ENCODE measurements around the gene RAB17. TPM values are rescaled to one million over a fixed set of nuclear protein-coding genes. Genes with fewer than 3 reads are reported as not detected.

RAB17 gene
- total and polyA plus RNA-seq, 2 of the 8 experiments (the other 6 are each of a cell fraction or from before 2014, with no cell fraction given): 42.6 to 83.4 TPM

GRCh38 chr2:237597196-237598145 lies 6.9 kb upstream of the RAB17 start:
- no peak for FAIRE-seq
- H3K79me1 ChIP-seq (ENCODE audit: low read depth, low read length): no peaks in the 10 kb centered on the region
- peak overlapping the region; percentile 94 for H4K91ac ChIP-seq (replicated peaks; ENCODE audit: insufficient read length, low read length)
- H3K4ac ChIP-seq (replicated peaks; ENCODE audit: insufficient read length, low read depth, low read length): peak overlapping the region; percentile 49
- H3K36me3 ChIP-seq (ENCODE audit: control insufficient read depth in 2 of 4, insufficient read depth in 4 of 4, low read length in 3 of 4): no peaks in the 10 kb centered on the region
- no peak overlapping the region for H3K56ac ChIP-seq (replicated peaks; ENCODE audit: insufficient read length, low read depth, low read length)
- H3K4me3 ChIP-seq (ENCODE audit: extremely low read depth in 1 of 4, insufficient read depth in 2 of 4, low read depth in 3 of 4, low read length in 4 of 4): no peak overlapping the region
- H3K79me2 ChIP-seq (ENCODE audit: control insufficient read depth in 1 of 2, insufficient read depth in 2 of 2, low read length in 2 of 2): no peaks in the 10 kb centered on the region
- no peak for DNase-seq (ENCODE audit: low read depth in 1 of 2, low spot score in 2 of 2)
- peak overlapping the region; percentile 94; the same call in 1 of the 2 replicates for H2BK5ac ChIP-seq (ENCODE audit: low read depth, low read length)
- H2BK15ac ChIP-seq (ENCODE audit: low read length): peak overlapping the region; percentile 99
- no peak overlapping the region for H3K23ac ChIP-seq (ENCODE audit: insufficient read length)
- peak overlapping the region; percentile 57; the same call in 1 of the 2 replicates for H2AK5ac ChIP-seq (ENCODE audit: low read depth, low read length)
- H3K9me3 ChIP-seq (ENCODE audit: insufficient read depth in 2 of 2, low read depth in 1 of 2, low read length in 1 of 2): no peaks in the 10 kb centered on the region
- H2BK20ac ChIP-seq (ENCODE audit: low read length): peak overlapping the region; percentile 98
- H3K14ac ChIP-seq (ENCODE audit: insufficient read length): no peak overlapping the region
- H3K27me3 ChIP-seq (replicated peaks in 1 of 4; ENCODE audit: control insufficient read depth in 3 of 4, extremely low read depth in 1 of 4, insufficient read depth in 3 of 4, low read length in 3 of 4): no peaks in the 10 kb centered on the region
- H2BK12ac ChIP-seq (ENCODE audit: low read depth, low read length): peak overlapping the region; percentile 96; the same call in 1 of the 2 replicates
- no peak overlapping the region for H4K8ac ChIP-seq (ENCODE audit: extremely low read depth, insufficient read depth, low read length)
- H3K23me2 ChIP-seq (ENCODE audit: low read depth, low read length): no peaks in the 10 kb centered on the region
- 90% methylated on average over 26 of the region's 29 CpGs; no CpG with 5 or more reads in 1 of the 2 experiments for WGBS, 2 experiments (ENCODE audit: extremely low coverage in 1 of 2, insufficient coverage in 1 of 2, insufficient read length in 1 of 2, insufficient replicate concordance in 2 of 2, low coverage in 1 of 2, low lambda C conversion rate in 2 of 2, missing lambda C conversion rate in 1 of 2)
- H4K5ac ChIP-seq (ENCODE audit: insufficient read length, low read depth, low read length): no peak overlapping the region
- ChIA-PET POLR2A (ENCODE audit: partially characterized antibody) (interaction anchor here (0.7 to 7.5 kb wide), 5 partner anchors 12 to 81 kb away, joined by 3 to 51 read pairs (median 3); no protein-coding TSS in a partner anchor), CTCF (ENCODE audit: partially characterized antibody) (interaction anchor here (1.0 to 8.8 kb wide), 3 partner anchors 16 to 27 kb away, joined by 3 to 63 read pairs (median 4); no protein-coding TSS in a partner anchor)
- peak overlapping the region; percentile 86 for H3K18ac ChIP-seq (ENCODE audit: extremely low read depth, low read length)
- no peak overlapping the region for H3K9ac ChIP-seq (replicated peaks in 1 of 4; ENCODE audit: extremely low read depth in 1 of 4, low read depth in 3 of 4, low read length in 3 of 4)
- H3K4me2 ChIP-seq (ENCODE audit: insufficient read depth in 1 of 2, low read depth in 2 of 2, low read length in 2 of 2): no peak overlapping the region
- H4K20me1 ChIP-seq (replicated peaks in 1 of 2; ENCODE audit: control insufficient read depth in 1 of 2, insufficient read depth in 2 of 2, low read length in 2 of 2): no peaks in the 10 kb centered on the region
- peaks cover 11 to 44% (median 30%) of the 10 kb centered on the region in 4 experiments for H3K4me1 ChIP-seq (replicated peaks in 1 of 4; ENCODE audit: control insufficient read depth in 3 of 4, insufficient read depth in 4 of 4, low read length in 3 of 4)
- peak overlapping the region; percentile 48 for H2BK120ac ChIP-seq (replicated peaks; ENCODE audit: low read depth, low read length)
- TF ChIP-seq JUN (IDR thresholded peaks at IDR 0.05; ENCODE audit: low read depth, low read length) (no peak), ATF2 (IDR thresholded peaks at IDR 0.05; ENCODE audit: low read length) (no peak)
- TF ChIP-seq, protein P1, sequence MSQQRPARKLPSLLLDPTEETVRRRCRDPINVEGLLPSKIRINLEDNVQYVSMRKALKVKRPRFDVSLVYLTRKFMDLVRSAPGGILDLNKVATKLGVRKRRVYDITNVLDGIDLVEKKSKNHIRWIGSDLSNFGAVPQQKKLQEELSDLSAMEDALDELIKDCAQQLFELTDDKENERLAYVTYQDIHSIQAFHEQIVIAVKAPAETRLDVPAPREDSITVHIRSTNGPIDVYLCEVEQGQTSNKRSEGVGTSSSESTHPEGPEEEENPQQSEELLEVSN (IDR thresholded peaks at IDR 0.05): no peak
- no peak overlapping the region for H2AFZ ChIP-seq (ENCODE audit: low read length)
- no peak overlapping the region for H3K27ac ChIP-seq (ENCODE audit: low read depth, low read length)

Data from H1 (cell line).